ENCODE data around the gene CAMK2B. TPM values are rescaled to one million over a fixed set of nuclear protein-coding genes. Genes with fewer than 3 reads are reported as not detected.
A peak's percentile ranks its signal among the peaks of the same experiment; 100 is the strongest.

CAMK2B gene
- total and polyA plus RNA-seq, 2 of the 13 experiments (the other 11 are each of a cell fraction or from before 2014, with no cell fraction given), result 0.27 to 0.48 TPM

DNA sequence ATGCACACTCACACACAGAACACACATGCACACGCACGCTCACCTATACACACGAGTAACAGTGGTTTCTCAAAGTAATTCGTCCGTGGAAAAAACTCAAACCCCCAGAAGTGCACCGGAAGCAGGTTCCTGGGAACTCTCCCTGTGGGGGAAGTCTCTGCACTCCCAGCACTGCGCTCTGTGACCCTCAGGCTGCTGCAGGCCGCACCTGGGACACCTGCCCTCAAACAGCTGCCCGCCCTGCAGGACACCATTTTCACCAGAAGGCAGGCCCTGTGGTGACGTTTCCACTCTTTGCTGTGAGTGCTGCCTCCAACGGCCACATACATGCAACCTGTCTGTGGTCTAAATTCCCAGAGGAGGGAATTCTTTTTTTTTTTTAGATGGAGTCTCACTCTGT lies 103.3 kb downstream of the CAMK2B start:
- no TSS peak for BruUV-seq (replicated peaks)
- ATAC-seq (no peak), FAIRE-seq (no peak), DNase-seq (ENCODE audit: low spot score) (no peak)
- Histone ChIP-seq H3K4me2 (ENCODE audit: low read depth, low read length) (peak overlapping the region; percentile 54; the same call in 1 of the 2 replicates), H4K20me1 (ENCODE audit: insufficient read depth, low read length) (no peaks in the 10 kb centered on the region), H3K9ac (ENCODE audit: insufficient read depth, low read depth, low read length) (no peak overlapping the region), H3K27me3 (ENCODE audit: control insufficient read depth in 1 of 2, insufficient read depth in 2 of 2, low read length in 2 of 2) (peaks cover 14 to 44% of the 10 kb centered on the region in 2 experiments; a peak in 4 of 5 replicates), H2AFZ (ENCODE audit: low read length) (no peak overlapping the region), H3K36me3 (replicated peaks in 1 of 2; ENCODE audit: control insufficient read depth in 1 of 2, insufficient read depth in 2 of 2, low read length in 2 of 2) (no peaks in the 10 kb centered on the region), H3K4me3 (replicated peaks in 1 of 3; ENCODE audit: insufficient read depth in 1 of 3, low read depth in 2 of 3, low read length in 3 of 3) (no peak overlapping the region), H3K79me2 (ENCODE audit: insufficient read depth, low read length) (no peaks in the 10 kb centered on the region), H3K9me3 (ENCODE audit: low read length) (no peaks in the 10 kb centered on the region), H3K4me1 (ENCODE audit: insufficient read depth, low read length) (peaks cover 39% of the 10 kb centered on the region), H3K27ac (ENCODE audit: extremely low read length, insufficient read depth, low read length) (no peak overlapping the region)
- POLR2A ChIA-PET, result no interaction called here
- in situ Hi-C loops (cut with HindIII; ENCODE audit: extremely low pct_ligation_motif_present, low pct_unique_long_range_greater_than_20kb), result no loop called here
- WGBS (ENCODE audit: low lambda C conversion rate), result 57% methylated on average over 11 of the region's 11 CpGs
- CTCF ChIA-PET (ENCODE audit: low intra/inter-chr PET ratio, low total read pairs), result interaction anchor here (0.7 kb wide), 1 partner anchor 115 kb away, joined by 3 read pairs; no protein-coding TSS in a partner anchor
- intact Hi-C loops (cut with micrococcal nuclease; ENCODE audit: unreplicated experiment), result no loop called here
- TF ChIP-seq ARID5B (CRISPR knock-in tag; IDR thresholded peaks at IDR 0.05) (no peak), ATRX (CRISPR knock-in tag; IDR thresholded peaks at IDR 0.05; ENCODE audit: borderline replicate concordance) (no peak), ZNF572 (CRISPR knock-in tag; IDR thresholded peaks at IDR 0.05) (no peak), ZNF737 (CRISPR knock-in tag; IDR thresholded peaks at IDR 0.05; ENCODE audit: borderline replicate concordance) (no peak), POLR2A (IDR thresholded peaks at IDR 0.05; ENCODE audit: insufficient read depth in 1 of 2, low read depth in 2 of 2, low read length in 2 of 2) (no peak), ZBTB4 (CRISPR knock-in tag; IDR thresholded peaks at IDR 0.05; ENCODE audit: borderline replicate concordance) (no peak), ZNF550 (CRISPR knock-in tag; IDR thresholded peaks at IDR 0.05; ENCODE audit: borderline replicate concordance) (no peak), TGIF2 (CRISPR knock-in tag; IDR thresholded peaks at IDR 0.05) (no peak), ZNF781 (CRISPR knock-in tag; IDR thresholded peaks at IDR 0.05; ENCODE audit: borderline replicate concordance, not compliant biosample characterization) (no peak), KDM3A (CRISPR knock-in tag; IDR thresholded peaks at IDR 0.05; ENCODE audit: low read depth) (no peak), PRMT3 (CRISPR knock-in tag; IDR thresholded peaks at IDR 0.05; ENCODE audit: borderline replicate concordance, low read depth) (no peak)
- TF ChIP-seq, protein P1, sequence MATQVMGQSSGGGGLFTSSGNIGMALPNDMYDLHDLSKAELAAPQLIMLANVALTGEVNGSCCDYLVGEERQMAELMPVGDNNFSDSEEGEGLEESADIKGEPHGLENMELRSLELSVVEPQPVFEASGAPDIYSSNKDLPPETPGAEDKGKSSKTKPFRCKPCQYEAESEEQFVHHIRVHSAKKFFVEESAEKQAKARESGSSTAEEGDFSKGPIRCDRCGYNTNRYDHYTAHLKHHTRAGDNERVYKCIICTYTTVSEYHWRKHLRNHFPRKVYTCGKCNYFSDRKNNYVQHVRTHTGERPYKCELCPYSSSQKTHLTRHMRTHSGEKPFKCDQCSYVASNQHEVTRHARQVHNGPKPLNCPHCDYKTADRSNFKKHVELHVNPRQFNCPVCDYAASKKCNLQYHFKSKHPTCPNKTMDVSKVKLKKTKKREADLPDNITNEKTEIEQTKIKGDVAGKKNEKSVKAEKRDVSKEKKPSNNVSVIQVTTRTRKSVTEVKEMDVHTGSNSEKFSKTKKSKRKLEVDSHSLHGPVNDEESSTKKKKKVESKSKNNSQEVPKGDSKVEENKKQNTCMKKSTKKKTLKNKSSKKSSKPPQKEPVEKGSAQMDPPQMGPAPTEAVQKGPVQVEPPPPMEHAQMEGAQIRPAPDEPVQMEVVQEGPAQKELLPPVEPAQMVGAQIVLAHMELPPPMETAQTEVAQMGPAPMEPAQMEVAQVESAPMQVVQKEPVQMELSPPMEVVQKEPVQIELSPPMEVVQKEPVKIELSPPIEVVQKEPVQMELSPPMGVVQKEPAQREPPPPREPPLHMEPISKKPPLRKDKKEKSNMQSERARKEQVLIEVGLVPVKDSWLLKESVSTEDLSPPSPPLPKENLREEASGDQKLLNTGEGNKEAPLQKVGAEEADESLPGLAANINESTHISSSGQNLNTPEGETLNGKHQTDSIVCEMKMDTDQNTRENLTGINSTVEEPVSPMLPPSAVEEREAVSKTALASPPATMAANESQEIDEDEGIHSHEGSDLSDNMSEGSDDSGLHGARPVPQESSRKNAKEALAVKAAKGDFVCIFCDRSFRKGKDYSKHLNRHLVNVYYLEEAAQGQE (IDR thresholded peaks at IDR 0.05; ENCODE audit: borderline replicate concordance in 1 of 2, low read depth in 1 of 2, low read length in 2 of 2), result no peak
